Gastrocnemius medialis (tissue), 4 donors: ENCODE data around the gene JAKMIP1.

Source experiments
- CTCF ChIP-seq, 5 experiments: fragments of 450-650 bp in 3 of 5; fragments of 200-600 bp in 2 of 5; sonication (generic) in 2 of 5; IDR thresholded peaks in 4 of 5; conservative IDR thresholded peaks in 1 of 5; 1 replicate in 4 of 5; 2 replicates in 1 of 5; pipeline ENCODE4 v1.5.1; 2016 to 2019; ENCODE audit warnings: antibody characterized with exemption in 5 of 5, mild to moderate bottlenecking in 3 of 5, moderate library complexity in 3 of 5
- POLR2A ChIP-seq, 2 donors: fragments of 450-650 bp; IDR thresholded peaks; one replicate each; pipeline ENCODE4 v1.6.1; 2017; ENCODE audit warnings: antibody characterized with exemption in 2 of 2, mild to moderate bottlenecking in 2 of 2, moderate library complexity in 2 of 2

- no peak for TF ChIP-seq POLR2A (IDR thresholded peaks at IDR 0.05)
- TF ChIP-seq CTCF (IDR thresholded peaks at IDR 0.05 in 4 of 5, conservative IDR thresholded peaks at IDR 0.05 in 1 of 5), result no peak
Measured at GRCh38 chr4:6095897-6096296, 104.5 kb downstream of the JAKMIP1 start.
